HG03575 (cell line): ENCODE measurements around the gene RPTOR.
"Not testable (repeated sequence)": the region's sequence is repeated elsewhere in the genome, so short reads cannot be mapped to it uniquely, and the experiment has no call there.

ENCODE experiments used
- ATAC-seq: cut with Tn5 transposase; IDR thresholded peaks from one replicate; pipeline ENCODE4 v1.9.1; 2021; ENCODE audit not compliant: unreplicated experiment, insufficient number of reproducible peaks, low FRiP score; ENCODE audit errors: extremely low read depth

The RPTOR gene

GRCh38 chr17:80792373-80792781 is 247.7 kb downstream of the RPTOR start:
- ATAC-seq, result no peak

GRCh38 chr17:80793421-80793820 is 248.8 kb downstream of the RPTOR start:
- ATAC-seq, result no peak

- no peak for ATAC-seq
Measured at GRCh38 chr17:80793851-80794267, 249.2 kb downstream of the RPTOR start.

GRCh38 chr17:80794281-80795089 is 249.8 kb downstream of the RPTOR start:
- ATAC-seq, result no peak

- no peak for ATAC-seq
Measured at GRCh38 chr17:80795090-80795580, 250.5 kb downstream of the RPTOR start.

- ATAC-seq, result no peak
Measured at GRCh38 chr17:80795754-80796153, 251.1 kb downstream of the RPTOR start.

GRCh38 chr17:80796430-80796861 is 251.8 kb downstream of the RPTOR start:
- ATAC-seq, result no peak

GRCh38 chr17:80797222-80797621 is 252.6 kb downstream of the RPTOR start:
- not testable (repeated sequence) for ATAC-seq

- no peak for ATAC-seq
Measured at GRCh38 chr17:80797741-80798594, 253.3 kb downstream of the RPTOR start.

GRCh38 chr17:80798595-80799537 is 254.2 kb downstream of the RPTOR start:
- no peak for ATAC-seq

- ATAC-seq, result no peak
Measured at GRCh38 chr17:80799538-80800480, 255.2 kb downstream of the RPTOR start.

GRCh38 chr17:80800481-80801391 is 256.1 kb downstream of the RPTOR start:
- ATAC-seq, result no peak

- no peak for ATAC-seq
Measured at GRCh38 chr17:80802626-80803450, 258.2 kb downstream of the RPTOR start.

- ATAC-seq, result no peak
Measured at GRCh38 chr17:80803451-80804428, 259.1 kb downstream of the RPTOR start.

- ATAC-seq, result no peak
Measured at GRCh38 chr17:80804466-80804865, 259.8 kb downstream of the RPTOR start.
